IPS DF 19.7 (cell line): ENCODE results near the gene CSNK1D.
A peak's percentile ranks its signal among the peaks of the same experiment; 100 is the strongest.
"Not testable (repeated sequence)": the region's sequence is repeated elsewhere in the genome, so short reads cannot be mapped to it uniquely, and the experiment has no call there.

Experiments used
- DNase-seq: peaks from one replicate; pipeline ENCODE4 v3.0.0-alpha.2; 2013; ENCODE audit warnings: low read depth, low spot score

The CSNK1D gene

DNA sequence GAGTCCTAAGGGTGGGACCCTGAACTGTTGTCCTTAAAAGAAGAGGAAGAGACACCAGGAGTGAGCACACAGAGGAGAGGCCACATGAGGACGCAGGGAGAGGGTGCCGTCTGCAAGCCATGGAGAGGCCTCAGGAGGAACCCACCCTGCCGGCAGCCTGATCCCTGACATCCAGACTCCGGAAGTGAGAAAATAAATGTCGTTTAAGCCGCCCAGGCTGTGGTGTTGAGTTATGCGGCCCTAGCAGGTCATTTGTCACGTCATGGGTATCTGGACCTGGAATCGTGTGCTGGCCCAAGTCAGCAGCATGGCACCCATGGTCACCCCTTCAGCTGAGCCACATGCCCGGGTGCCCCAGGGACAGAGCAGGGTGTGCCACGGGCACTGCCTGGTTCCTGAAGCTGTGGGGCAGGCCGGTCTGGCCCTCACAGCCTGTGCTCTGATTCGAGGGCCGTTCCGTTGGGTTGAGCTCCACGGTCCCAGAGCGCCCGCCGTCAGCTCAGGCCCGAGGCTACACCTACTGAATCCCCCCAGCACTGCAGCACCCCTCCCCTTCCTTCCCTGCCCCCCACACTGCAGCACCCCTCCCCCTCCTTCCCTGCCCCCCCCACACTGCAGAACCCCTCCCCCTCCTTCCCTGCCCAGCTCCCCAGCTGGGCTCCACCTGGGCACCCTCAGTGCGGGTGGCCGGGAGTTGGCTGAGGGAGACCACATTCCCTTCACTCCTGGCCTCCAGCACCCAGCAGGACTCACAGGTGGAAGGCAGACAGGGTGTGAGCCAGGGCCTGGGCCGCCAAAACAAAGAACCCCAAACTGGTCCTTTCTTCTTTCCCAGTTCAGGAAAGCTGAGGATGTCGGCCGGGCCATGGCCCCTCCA is 58.2 kb downstream of the CSNK1D start:
- no peak for DNase-seq

DNA sequence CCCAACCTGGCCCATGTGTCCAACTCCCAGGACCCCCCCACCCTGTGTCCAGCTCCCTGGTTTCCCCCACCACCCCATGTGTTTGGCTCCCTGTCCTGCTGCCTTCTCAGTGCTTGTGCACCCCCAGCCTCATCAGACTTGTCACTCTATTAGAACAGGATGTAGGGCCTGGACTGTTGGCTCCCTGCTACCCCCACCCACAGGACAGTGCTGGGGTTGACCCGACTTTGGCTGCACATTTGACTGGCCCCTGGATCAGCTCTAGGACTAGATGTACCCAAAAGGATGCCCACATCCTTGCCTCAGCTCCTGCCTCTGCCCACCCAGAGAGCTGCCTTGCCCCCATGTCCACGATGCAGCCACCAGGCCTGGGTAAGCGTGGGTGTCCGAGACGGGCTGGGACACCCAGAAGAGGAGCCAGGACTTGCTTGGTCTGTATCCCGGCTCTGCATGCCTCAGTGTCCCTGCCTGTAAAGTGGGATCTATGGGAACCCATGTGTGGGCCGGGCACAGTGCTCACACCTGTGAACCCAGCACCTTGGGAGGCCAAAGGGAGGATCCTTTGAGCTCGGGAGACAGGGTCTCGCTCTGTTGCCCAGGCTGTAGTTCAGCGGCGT is 59.4 kb downstream of the CSNK1D start:
- no peak for DNase-seq

DNA sequence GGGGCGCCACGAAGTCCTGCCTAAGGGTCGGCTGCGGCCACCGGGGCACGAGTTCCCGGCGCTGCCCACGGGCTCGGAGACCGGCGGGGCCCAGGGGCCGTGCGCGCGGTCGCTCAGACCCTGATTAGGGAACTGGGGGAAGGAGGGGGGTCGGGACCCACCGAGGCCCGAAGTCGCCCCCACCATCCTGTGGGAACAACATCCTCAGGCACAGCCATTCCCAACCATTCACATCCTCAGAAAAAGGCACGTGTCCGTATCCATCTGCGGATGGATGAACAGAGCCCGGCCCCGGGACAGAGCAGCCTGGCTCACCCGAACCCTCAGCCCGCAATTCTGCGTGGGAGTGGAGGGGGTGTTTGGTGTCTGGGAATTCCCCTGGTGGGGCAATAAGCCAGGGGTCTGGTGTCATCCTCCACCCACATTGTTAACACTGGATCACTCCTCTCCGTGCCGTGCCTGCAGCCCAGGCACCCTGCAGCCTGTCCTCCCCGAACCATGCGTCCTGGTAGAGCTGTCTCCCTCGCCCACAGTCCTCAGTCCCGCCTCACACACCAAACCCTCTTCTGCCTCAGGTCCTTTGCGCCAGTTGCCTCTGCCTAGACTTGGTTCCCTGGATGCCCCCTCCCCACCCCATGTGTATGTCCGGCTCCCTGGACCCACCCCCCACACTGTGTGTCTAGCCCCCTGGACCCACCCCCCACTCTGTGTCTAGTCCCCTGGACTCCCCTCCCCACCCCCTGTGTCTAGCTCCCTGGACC is 60.1 kb downstream of the CSNK1D start:
- no peak for DNase-seq

DNA sequence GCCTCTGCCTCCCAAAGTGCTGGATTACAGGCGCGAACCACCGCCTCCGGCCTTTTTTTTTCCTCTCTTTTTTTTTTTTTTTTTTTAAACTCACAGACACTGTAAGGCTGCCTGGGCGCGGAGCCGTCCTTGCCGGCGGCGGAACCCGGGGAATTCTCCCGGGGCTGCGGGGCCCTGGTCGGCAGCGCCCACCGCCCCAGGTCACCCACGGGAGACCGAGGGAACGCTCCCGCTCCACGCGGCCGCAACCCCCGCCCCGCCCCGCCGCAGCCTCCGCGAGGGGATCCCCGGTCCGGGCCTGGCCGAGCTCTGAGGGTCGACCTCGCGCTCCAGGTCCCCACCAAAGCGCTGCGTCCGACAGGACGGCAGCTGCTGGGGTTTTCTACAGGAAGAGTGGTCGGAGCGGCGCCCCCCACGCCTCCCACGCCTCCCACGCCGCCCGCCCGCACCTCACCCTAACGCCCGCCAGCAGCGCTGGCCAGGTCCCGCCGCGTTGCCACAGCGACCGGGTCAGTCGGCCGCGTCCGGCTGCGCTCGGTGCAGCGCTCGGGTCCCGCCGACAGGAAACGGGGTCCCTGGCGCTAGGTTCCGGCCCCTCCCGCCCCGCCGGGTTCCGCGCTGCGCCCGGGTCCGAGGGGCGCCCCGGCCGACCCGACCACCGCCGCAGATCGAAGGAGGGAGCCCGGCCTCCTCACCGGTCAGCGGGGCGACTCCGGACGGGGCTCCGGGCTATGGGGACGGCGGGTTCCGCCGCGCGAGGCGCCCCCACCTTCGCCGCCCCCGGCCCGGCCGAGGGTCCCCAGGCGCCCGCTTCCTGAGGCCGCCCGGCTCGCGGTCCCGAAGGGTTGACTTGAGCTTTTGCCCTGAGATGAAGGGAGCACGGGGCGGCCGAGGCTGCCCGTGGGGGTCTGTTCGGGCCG is 60.9 kb downstream of the CSNK1D start, which contains the start of gene CCDC57:
Gene CCDC57, minus strand, starts transcription at position 512 of the 920 bp plus-strand sequence. CDS start 10,898 bp downstream, outside the sequence.
- DNase-seq: no peak

DNA sequence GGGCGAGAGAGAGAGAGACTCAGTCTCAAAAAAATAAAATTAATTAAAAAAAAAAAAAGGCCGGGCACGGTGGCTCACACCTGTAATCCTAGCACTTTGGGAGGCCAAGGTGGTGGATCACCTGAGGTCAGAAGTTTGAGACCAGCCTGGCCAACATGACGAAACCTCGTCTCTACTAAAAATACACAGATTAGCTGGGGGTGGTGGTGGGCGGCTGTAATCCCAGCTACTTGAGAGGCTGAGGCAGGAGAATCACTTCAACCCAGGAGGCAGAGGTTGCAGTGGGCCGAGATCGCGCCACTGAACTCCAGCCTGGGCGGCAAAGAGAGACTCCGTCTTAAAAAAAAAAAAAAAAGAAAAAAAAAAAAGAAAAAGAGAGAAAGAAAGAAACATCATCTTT is 62.8 kb downstream of the CSNK1D start:
- not testable (repeated sequence) for DNase-seq

DNA sequence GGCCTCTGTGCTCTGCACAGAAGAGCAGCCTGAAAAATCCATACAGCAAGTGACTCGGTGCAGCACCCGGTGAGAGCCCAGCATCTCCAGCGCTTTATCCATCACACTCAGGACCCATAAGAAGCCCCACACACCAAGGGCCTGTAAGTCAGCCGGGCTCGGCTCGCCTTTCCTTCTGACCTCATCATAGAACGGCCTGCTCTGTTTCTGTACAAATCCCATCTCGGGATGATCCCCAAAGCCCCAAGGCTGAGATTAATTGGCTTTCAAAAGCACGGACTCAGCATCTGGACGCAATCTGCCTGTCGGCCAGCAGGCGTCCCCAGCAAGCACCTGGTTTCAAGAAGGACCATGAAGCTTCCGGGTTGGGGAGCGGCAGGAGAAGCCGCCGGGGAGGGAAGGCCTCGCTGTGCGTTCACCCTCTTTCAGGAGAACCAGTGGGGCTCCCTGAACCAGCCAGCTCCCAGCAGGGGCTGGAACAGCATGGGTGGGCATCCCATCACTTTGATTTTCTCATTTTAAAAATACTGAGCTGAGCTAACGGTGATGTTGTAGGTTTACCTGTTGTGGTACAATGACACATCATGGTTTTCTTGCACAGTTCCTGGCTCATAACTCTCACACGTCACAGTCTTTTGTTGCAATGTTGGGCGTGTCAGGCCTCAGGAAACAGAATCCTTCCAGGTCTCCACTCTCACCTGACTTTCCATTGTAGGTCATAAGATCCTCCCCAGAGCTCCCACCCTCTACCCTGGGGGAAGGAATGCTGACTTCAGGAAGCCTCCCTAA is 67.6 kb downstream of the CSNK1D start:
- peak; percentile 48 for DNase-seq

DNA sequence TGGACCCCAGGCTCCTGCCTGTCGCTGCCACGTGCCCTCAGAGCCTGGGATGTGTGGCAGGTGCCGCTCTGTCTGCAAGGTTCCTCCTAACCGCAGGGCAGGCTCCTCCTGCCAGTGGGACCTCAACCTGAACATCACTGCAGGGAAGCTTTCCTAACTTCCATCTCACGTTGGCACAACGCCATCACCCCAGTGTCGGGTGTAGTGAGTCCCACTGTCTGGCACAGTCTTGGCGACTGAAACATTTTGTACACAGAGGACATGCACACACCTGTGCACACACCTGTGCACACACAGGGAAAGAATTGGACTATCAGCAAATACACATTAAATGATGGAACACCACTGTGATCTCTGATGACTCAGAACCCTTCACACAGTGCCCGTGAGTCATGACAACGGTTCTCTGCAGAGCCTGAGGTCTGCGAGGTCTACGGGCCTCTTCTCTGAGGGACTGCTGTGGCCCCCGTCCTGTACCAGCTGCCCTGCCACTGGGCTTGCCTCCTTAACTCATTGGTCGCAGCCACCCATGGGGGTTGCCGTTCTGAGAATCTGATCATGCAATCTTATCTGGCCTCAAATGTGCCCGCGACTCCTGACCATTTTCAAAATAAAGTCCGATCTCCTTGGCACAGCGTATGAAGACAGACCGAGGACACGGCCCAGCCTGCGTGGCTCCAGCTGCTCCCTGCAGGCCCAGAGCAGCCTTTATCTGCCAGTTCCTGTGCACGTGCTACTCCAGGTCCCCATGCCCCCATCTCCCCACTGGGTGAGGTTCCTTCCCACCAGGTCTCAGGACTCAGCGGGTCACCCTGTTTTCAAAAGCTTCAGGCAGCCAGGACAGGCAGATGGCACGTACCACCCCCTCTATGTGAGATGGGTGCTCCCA is 68.4 kb downstream of the CSNK1D start:
- DNase-seq: no peak

DNA sequence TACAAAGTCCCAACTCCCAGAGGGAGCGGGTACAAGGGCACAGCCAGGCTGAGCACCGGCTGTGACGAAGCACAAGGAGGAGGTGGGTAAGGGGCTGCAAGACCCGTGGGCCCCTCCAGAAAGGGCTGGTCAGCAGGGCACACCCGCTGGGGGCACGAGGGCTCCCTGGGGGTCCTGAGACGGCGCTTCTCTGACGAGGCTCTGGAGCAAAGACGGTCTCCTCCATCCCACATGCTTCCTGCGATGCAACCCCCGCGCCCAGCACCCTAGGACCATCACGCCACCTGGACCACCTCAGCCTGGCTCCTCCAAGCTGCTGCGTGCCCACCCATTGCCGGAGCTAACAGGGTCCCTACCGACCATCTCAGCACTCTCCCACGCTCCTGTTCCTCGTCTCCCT is 69.6 kb downstream of the CSNK1D start:
- DNase-seq: no peak

DNA sequence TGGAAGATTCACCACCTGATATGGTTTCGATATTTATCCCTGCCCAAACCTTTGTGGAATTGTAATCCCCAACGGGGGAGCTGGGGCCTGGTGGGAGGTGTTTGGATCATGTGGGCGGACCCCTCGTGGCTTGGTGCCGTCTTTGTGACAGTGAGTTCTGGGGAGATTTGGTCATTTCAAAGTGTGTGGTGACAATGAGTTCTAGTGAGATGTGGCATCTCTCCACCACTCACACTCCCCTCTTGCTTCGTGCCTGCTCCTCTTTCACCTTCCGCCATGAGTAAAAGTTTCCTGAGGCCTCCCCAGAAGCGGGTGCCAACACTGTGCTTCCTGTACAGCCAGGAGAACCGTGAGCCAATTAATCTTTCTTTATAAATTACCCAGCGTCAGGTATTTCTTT is 70.5 kb downstream of the CSNK1D start:
- no peak for DNase-seq

DNA sequence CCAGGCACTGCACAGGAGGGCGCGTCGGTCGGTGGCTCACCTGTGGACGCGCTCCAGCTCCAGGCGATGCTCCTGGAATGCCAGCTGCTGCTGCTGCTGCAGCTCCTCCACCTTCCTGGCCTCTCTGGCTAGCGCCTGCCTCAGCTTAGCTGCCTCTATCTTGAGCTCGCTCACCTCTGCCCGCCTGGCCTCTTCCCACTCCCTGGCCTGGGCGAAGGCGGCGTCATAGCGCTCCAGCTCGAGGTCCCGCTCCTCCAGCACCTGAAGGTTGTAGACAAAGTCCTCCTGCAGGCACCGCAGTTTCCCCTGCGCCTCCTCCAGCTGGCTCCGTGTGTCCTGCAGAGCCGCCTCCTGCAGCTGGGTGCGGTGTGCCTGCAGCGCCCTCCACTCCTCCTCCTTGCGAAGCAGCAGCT is 72.0 kb downstream of the CSNK1D start:
- no peak for DNase-seq

DNA sequence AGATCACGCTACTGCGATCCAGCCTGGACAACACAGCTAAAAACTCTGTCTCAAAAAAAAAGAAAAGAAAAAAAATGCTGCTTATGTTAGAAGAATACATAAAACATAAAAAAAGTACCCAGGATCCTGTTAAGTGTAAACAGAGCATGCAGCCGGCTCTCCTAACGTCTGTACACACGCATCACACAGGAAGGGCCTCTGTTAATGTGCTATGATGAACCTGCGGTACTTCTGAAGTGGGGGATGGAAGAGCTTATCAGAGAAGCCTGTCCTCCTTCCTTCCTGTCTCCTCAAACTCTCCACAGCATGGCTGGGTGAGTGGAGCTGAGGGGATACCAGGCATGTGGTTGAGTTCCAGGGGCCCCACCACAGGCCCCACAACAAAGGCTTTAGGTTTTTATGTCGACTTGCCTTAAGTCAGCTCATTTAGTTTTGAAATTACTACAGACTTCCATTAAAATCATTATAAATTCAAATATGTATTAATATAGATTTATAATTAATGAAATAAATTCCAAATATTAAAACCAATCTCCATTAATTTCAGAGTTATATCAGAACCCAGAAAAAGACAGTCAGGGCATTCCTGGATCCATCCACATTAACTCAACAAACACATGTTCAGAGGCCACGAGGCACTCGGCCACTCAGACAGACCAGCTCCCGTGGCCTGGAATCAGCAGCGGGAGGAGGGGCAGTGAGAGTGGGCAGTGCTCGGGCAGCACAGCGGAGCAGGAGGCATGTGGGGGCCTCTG is 72.6 kb downstream of the CSNK1D start:
- DNase-seq: no peak

DNA sequence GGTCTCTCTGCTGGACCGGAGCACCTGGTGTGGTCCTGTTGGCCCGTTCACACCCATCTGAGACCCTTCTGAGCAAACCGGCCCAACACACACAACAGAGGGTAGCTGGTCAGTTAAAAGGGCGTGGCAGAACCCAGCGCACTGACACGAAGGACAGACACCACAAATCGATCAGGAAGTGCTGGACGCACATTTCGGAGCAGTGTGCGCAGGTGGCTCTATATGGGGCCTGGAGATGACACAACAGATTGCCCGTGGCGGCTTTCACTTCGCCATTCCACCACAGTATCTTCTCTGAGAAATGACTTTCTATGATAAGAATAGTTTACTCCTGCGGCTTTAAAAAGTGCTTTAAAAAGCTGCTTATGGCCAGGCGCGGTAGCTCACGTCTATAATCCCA is 73.4 kb downstream of the CSNK1D start:
- DNase-seq: no peak

DNA sequence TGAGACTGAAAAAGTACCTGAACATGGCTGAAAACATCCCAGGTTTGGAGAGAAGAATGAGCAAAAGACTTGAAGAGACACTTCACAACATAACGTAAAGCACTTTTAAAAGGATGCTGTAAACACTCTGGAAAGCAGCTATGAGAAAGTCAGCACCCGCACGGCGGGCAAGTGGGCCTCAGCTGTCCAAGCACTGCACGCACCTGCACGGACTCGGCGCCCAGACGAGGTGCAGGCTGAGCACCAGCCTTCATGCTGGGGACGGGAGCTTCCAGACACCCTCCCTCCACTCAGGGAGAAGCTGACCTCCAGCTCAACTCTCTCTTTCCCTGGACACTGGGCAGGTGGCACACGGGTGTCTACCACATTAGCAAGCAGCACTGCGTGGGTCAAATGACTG is 74.0 kb downstream of the CSNK1D start:
- no peak for DNase-seq

DNA sequence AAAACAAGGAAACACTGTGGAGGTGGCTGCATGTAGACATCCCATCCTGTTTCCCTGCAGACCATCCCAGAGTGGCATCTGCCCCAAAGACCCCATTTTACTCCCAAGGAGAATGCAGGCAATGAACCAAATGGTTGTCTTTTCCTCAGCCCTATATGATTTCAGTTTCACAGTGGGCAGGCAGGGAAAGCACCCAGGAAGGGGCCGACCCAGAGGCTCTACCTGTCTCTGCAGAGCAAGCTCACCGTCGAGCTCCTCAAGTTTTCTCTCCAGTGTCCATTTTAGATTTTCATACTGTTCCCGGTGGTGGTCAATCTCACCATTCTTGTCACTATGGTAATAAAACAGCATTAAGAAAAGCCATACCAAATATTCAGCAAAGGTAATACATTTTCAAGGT is 75.4 kb downstream of the CSNK1D start:
- no peak for DNase-seq

DNA sequence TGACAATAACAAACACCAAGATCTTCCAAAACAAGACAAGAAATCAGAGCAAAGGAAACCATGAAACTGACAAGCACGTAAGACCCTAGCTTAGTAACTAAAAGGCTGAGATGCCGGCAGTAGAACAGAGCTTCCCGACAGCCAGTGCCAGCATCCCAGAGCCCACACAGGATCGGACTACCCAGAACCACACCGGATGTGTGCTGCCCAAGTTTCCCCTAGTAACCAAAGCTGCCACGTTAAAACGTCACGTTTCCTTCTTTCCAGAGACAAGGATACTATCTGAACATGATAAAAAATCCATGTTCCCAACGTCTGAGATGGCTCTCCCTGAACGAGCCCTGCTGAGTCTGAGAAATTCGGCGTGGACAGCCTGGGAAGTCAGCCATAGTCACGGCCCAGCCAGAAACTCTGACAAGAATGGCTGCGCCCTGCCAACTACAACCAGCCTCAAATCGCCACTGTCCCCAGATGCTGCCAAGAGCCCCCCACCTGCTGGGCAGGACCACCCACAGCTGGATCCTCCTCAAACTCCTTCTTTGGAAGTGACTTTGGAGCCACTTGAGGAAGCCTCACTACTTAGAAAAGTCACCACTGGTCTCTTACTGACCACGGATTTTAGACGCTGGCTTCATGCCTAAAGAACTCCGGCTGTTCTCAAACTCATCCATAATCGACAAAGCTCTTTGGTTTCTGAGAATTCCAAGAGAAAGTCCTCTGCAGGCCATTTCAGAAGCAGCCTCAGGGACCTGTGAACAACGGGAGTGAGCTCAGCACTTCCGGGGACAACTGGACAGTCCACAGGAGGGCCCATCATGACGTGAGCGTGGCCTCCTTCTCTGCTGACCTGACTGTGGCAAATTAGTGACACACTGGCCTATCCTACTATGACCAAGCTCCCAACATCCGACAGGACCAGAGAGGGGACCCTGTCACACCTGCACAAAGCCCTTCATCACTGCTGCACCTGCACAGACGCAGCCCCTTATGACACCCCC is 77.5 kb downstream of the CSNK1D start:
- no peak for DNase-seq

DNA sequence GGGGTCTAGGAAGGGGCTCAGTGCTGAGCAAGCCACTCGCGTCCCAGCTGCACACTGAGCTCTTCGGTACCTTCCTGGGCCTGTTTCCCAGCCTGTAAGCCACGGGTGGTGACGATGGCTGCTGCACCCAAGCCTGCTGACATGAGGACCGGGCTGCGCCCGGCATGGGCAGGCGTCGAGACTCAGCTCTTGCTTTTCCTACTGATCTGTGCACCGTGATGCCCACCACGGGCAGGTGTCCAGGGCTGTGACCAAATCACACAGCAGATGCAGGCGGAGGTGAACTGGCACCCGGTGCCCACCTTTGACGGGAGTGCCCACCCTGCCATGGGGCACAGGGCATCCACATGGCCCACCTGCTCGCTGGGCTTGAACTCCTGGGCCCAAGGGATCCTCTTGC is 78.7 kb downstream of the CSNK1D start:
- no peak for DNase-seq

DNA sequence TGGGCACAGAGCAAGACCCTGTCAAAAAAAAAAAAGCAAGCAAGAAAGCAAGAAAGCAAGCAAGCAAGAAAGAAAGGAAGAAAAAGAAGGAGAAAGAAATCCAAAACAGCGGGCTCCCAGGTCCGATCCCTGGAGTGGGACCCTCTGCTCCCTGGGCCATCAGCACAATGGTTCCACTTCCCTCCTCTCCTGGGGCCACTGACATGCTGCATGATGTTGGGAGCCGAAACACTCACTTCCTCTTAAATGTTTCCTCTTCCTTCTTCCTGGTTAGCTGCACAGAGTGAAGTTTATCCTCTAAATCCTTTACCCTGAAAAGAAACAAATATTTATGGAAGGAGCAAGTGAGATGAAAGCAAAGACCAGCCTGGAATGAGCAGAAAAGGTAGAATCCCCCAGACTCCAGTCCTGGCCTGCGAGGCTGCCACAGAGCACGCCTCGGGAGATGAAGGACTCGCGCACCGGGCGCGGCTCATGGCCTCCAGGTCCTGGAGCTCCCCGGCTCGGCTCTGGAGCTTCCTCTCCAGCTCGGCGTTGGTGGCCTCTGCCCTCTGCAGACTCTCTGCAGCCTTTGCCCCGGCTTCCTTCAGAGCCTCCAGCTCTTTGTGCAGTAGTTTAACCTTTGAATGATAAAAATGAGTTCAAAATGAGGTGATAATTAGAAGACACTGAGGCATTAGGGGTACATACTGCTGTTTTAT is 79.8 kb downstream of the CSNK1D start:
- no peak for DNase-seq
